Measurements from ENCODE around the gene OGFOD3.

OGFOD3 gene

GRCh38 chr17:82433560-82434215 lies 15.3 kb upstream of the OGFOD3 start:
- TF ChIP-seq CTCF (IDR thresholded peaks at IDR 0.05), result no peak

- TF ChIP-seq CTCF (IDR thresholded peaks at IDR 0.05), result no peak
Observed at GRCh38 chr17:82432017-82432416, 13.6 kb upstream of the OGFOD3 start.

- TF ChIP-seq CTCF (IDR thresholded peaks at IDR 0.05), result no peak
Observed at GRCh38 chr17:82429824-82430223, 11.4 kb upstream of the OGFOD3 start.

GRCh38 chr17:82428546-82428945 lies 10.2 kb upstream of the OGFOD3 start:
- no peak for TF ChIP-seq CTCF (IDR thresholded peaks at IDR 0.05)

- TF ChIP-seq CTCF (IDR thresholded peaks at IDR 0.05), result 0 out of 2 replicates have a peak, but pooled peaks have one; percentile 12
Observed at GRCh38 chr17:82424863-82425159, 6.4 kb upstream of the OGFOD3 start.

GRCh38 chr17:82424001-82424862 lies 5.8 kb upstream of the OGFOD3 start:
- peak; percentile 70 for TF ChIP-seq CTCF (IDR thresholded peaks at IDR 0.05)

GRCh38 chr17:82419540-82419939 lies 1.2 kb upstream of the OGFOD3 start:
- TF ChIP-seq CTCF (IDR thresholded peaks at IDR 0.05), result no peak
